GM21447 (cell line): ENCODE results near the gene ERI3.

Experiments
- ATAC-seq: cut with Tn5 transposase; IDR thresholded peaks from one replicate; pipeline ENCODE4 v1.9.1; 2021; ENCODE audit not compliant: unreplicated experiment

ERI3 gene, protein sequence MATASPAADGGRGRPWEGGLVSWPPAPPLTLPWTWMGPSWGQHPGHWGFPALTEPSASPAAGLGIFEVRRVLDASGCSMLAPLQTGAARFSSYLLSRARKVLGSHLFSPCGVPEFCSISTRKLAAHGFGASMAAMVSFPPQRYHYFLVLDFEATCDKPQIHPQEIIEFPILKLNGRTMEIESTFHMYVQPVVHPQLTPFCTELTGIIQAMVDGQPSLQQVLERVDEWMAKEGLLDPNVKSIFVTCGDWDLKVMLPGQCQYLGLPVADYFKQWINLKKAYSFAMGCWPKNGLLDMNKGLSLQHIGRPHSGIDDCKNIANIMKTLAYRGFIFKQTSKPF

GRCh38 chr1:44354840-44355581 lies at the start of gene ERI3:
TSS of gene ERI3 (minus strand) at chr1:44355257. CDS start at chr1:44355026, 231 bp downstream.
- peak; percentile 97 for ATAC-seq

- no peak for ATAC-seq
These were observed 46.5 kb upstream of the ERI3 start for GRCh38 chr1:44401256-44402228.

- ATAC-seq = no peak
These were observed 35.2 kb upstream of the ERI3 start for GRCh38 chr1:44390277-44390676.

GRCh38 chr1:44389437-44389836 lies 34.4 kb upstream of the ERI3 start:
- no peak for ATAC-seq

DNA sequence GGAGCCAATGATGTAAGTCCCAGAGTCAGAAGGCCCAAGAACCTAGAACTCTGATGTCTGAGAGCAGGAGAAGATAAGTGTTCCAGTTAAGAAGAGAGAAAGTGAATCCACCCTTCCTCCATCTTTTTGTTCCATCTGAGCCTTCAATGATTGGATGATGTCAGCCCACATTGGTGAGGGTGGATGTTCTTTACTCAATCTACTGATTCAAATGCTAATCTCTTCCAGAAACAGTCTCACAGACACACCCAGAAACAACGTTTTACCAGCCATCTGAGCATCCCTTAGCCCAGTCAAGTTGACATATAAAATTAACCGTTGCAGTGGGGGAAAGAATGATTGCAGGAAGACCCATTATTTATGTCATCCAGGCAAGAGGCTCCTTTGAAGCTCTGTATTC lies 33.5 kb upstream of the ERI3 start:
- ATAC-seq = no peak

GRCh38 chr1:44380666-44381177 lies 25.7 kb upstream of the ERI3 start:
- no peak for ATAC-seq

DNA sequence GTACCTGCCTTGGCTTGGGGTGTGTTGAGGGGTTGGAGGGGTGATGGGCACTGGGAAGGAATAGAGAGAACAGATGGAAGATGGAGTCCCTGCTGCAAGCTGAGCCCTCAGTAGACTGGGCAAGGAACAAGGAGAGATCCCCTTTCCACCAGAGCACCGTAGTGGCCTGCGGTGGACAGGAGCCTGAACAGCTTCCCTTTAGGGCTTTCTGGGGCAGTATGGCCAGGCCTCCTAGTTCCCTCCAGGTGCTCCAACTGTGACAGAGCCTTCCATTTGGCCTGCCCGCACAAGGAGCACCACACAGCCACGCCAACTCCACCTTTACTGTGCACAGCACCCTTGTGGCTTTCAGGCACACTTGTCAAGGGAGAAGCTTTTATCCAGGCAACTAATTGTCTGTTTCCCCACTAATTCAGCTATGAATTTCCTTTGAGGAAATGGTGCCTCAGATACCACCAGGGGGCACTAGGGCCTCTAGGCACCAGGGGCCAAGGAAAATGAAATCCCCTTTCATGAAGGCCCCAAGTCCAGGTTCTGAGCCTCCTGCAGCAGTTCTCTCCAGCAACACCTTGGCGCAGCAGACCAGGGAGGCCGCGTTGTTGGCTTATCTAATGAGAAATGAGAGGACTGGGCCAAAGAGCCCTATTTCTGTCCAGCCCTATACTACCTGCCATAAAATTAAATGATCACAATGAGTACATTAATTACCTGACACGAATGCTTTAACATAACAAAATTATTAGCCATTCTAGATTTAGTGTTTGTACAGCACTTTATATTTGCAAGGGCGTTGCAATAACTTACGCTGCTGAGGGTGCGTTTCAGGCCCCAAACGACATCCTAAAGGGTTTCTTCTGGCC lies 23.1 kb upstream of the ERI3 start:
- ATAC-seq = no peak

DNA sequence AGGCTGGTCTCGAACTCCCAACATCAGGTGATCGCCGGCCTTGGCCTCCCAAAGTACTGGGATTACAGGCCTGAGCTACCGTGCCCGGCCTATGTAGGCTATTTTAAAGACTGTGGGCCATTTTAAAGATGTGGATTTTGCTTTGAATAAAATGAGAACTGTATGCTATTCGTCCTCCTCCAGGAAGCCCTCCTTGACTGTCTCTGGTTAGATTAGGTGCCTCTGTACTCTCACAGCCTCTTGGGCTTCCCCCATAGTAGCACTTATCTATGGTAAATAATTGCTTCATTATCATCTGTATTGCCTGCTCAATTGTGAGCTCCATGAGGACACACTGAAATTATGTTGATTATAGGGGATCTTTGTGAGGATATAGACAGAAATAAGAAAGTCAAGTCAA lies 20.5 kb upstream of the ERI3 start:
- ATAC-seq = no peak

DNA sequence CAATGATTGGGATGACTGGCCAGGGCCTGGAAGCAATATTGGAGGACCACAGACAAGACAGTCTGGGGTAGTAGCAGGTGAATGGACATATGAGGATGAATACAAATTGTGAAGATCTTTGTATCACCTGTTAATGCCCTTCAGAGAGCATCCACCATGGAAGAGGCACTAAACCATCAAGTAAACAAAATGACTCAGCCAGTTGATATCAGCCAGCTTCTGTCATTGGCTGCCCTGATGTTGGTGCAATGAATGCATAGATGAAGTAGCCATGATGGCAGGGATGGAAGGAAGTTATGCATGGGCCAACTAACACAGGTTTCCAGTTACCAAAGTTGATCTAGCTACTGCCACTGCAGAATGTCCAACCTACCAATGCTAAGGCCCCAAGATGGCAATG lies 16.1 kb upstream of the ERI3 start:
- no peak for ATAC-seq

DNA sequence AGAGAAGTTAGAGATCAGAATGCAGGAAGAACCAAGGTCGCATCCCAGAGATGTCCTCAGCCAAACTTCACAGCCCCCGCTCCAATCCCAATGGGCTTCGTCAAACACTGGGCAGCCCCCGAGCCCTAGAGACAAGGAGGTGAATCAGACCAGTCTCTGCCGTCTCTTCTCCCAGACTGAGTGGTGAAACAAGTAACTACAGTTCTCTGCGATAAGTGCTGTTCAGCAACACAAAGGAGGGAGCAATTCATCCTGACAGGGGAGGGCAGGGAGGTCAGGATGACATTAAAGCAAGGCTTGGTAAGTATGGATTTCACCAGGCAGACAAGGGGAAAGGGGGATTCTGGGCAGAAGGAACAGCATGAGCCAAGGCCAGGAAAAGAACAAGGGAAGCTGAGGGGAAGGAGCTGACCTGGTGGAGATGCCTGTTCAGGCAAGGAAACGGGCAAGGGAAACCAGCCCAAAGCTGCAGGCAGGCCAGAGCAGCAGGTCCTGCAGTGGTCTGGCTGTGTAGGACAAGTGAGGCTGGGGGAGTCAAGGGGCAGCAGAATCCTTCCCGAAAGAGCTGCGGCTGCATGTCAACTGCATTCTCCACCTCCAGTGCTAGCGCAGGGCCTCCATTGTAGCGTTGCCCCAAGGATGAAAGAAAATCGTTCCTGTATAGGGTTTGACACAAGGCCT lies 13.6 kb upstream of the ERI3 start:
- no peak for ATAC-seq

DNA sequence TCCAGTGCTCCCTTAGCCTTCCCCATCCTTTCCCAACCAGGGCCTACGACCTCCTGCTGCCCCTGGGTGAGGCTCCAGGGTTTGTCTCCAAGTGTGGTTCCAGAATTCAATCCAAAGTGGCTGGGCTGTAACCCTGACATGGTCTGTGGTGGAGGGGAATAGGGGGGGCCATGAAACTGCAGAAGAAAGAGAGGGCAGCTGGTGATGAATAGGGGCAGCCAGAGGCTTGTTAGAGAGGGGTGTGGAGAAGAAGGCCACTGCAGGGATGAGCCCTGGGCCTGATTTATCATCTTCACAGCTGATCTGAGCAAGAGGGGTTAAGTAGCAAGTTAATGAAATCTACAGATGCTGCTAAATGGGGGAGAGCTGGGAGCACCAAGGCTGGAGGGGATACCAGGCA lies 12.9 kb upstream of the ERI3 start:
- no peak for ATAC-seq

DNA sequence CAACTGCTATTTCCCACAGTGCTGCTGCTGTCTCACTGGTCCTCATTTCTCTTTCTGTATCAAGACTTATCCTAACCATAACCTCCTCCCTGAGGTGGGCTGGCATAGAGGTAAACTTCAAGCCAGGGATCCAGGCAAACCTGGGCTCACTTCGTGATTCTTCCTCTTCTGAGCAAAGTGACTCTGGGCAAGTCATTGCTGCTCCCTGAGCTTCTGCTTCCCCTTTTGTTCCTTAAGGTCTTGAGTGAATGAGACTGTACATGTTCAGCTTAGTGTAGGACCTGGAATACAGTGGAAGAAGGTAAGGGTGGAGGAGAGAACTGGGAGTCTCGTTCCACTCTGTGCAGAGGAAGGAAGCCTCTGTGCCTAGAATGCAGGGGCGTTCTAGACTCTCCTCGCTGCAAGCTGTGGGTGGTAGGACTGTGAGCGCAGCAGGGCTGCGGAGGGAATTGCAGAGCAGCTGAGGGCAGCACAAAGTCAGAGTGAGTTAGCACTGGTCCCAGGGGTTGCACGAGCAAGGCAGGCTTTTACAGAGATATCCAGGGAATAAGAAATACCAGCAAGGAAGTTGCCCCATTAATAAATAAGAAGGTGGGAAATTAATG lies 11.4 kb upstream of the ERI3 start:
- no peak for ATAC-seq

DNA sequence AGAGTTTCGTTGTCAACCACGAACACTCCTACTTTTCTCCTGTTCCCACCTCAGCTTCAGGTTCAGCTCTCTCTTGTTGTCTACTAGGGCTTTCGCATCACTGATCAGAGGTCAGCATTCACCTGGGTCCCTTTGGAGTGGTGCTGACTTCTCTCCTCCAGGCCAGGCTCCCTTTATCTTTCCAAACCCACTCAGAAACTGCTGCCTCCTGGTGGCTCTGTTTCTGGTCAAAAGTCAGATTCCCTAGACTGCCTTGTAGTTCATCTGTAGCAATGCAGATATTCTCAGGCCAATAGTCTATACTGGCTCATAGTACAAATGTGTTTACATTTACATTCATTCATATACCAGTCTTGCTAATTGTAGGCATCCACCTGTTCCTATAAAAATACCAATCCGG lies 6.4 kb upstream of the ERI3 start:
- no peak for ATAC-seq

- ATAC-seq = no peak
These were observed 4.3 kb upstream of the ERI3 start for GRCh38 chr1:44359234-44359935.

DNA sequence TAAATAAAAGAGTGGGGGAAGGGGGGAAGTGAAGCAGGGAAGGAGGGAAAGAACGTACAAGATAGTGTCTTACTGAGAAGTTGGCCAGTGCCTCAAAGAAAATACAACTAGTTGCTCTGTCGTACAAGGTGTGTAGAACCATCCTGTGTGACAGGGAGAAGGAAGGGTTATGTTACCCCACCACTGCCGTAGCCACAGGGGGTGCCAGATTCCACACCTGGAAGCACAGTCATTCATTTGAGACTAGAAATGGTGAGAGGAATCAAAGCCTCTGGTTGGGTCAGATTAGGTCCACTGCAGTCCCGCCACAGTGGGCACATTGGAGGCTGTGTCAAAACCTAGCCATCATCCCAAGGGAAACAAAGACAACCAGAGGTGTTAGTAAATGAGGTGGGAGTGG lies 2.7 kb upstream of the ERI3 start:
- no peak for ATAC-seq

- no peak for ATAC-seq
These were observed 687 bp upstream of the ERI3 start for GRCh38 chr1:44355582-44356305.

- ATAC-seq = no peak
These were observed 703 bp downstream of the ERI3 start for GRCh38 chr1:44354268-44354839.

DNA sequence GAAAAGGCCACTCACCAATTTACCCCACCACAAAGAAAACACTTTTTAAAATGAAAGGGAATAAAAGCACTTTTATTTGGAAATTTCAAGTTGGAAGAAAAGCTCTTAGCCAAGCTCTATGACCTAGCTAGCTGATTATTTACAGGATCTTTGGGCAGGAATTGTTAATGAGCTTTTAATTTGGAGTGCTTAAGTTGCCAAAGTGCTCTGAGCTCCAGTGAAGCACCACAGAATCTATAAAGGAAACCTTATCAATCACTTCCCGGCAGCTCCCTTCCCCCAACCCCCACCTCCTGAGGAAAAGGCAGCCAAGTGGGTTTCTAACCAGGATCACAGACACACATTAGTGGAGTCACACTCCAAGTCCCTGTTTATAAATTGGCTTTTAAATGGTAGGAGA lies 1.5 kb downstream of the ERI3 start:
- no peak for ATAC-seq
